GM18868 (cell line): ENCODE results near the gene FAM228B.

Experiments used
- ATAC-seq: cut with Tn5 transposase; IDR thresholded peaks from one replicate; pipeline ENCODE4 v1.9.1; 2021; ENCODE audit warnings: mild to moderate bottlenecking, moderate library complexity; ENCODE audit not compliant: unreplicated experiment

The FAM228B gene

DNA sequence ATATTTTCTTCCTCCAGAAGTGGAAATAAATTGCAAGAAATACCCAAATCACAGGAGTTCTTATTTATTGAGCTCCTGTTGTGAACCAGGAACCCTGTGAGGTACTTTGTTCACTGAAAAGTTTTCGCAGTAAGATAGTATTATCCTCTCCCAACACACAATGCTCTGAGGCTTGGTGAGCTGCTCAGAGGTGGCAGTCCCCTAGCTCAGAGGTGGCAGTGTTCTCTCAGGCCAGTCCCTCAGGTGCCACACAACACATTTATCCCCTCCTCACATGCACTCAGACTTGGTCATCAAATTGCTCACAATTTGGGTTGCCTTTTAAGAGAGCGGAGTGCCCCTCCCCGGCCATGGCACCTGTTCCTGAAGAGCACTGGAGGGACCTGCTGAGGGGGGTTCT is 77.5 kb downstream of the FAM228B start:
- no peak for ATAC-seq

DNA sequence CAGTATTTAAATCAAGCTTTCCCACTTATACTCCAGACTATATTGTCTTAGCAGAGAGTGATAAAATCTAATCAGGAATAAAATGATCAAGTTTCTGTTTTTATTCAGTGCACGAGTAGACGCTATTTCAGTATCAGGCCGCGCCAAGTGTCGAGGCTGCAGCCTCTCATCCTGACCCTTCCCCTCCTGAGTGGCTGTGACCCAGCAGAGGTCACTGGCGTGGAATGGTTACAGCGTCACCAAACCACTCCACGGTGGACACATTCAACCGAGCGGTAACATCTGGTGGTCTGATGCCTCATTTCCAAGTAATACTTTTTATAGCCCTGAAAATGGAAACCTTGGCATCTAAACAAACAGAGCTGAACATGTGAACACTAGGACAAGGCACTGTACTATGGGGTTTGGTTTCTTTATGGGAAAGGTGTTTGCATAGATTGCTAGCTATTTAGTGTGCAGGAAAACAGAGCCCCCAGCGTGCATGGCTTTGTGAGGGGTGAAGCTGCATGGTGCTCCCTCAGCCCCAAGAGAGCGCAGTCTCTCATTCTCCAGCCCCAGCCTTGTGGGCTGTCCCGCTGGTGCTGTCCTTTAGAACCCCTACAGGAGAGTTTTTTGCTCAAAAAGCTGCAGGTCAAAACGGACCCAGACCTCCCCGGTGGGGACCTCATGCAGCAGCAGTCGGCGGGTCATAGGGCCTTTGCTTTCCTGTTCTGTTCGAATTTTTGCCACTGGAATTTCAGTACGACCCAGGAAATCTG is 79.9 kb downstream of the FAM228B start:
- no peak for ATAC-seq

DNA sequence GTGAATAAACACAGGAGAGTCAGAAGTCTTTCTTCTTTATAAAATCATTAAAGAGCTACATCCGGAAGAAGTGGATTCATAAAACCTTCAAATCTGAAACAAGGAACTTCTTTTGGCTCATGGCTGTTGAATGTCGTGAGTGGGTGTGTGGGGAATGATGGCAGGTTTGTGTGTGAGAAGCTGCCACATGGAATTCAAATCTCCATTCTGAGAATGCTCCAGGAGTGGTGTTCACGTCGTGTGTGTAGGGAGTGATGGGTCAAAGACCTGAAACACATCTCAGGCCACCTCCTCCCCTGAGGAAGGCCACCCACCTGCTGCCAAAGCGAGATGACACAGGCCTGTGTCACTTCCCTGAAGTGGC is 80.5 kb downstream of the FAM228B start:
- no peak for ATAC-seq

DNA sequence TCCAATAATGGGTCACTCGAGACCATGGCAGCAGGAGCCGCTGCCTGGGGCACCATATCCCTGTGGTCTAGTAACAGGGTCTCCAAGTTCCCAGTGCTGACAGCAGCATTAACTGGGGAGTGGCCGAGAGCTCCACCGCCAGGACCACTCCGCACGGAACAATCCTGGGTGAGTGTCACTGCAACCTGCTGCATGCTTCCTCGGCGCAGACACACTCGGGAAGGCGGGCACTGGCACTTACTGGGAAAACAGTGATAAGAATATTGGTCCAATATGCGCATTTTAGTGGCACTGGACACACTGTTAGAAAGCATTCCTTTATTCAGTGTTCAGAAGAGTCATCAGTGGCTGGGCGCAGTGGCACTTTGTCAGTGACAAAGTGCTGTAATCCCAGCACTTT is 81.2 kb downstream of the FAM228B start:
- no peak for ATAC-seq

DNA sequence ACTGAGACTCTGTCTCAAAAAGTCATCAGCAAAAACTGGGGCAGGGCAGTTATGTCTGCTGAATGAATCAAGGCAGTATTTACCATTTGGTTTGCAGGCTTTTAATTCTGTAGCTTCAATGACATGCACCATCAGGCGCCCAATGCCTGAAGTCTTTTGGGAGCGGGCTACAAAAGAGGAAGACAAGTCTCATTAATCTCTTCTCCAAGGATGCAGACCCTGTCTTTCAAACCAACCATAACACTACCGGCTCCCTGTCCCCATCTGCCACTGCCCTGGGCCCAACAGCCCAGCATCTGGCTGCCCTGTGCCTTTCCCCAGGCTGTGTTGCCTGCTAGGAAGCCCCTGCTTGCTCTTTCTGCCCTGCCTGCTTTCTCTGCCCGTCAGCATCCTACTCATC is 81.9 kb downstream of the FAM228B start:
- ATAC-seq, result no peak

DNA sequence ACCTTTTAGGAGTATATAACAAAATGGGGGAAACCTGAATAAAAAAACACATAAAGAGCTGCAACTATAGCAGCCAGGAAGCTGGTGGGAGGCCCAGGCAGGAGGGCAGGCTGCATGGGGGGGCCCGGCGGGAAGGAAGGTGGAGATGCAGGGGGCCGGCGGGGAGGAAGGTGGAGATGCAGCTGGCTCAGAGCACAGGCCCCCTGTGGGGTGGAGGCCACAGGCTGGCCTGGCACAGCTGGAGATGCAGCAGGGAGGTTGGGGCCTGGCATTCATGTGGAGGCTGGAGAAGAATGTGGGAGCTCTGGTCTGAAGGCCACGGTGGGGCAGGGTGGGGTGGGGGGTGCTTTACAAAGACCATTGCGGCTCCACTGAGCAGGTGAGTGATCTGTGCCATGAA is 83.0 kb downstream of the FAM228B start:
- ATAC-seq, result no peak

DNA sequence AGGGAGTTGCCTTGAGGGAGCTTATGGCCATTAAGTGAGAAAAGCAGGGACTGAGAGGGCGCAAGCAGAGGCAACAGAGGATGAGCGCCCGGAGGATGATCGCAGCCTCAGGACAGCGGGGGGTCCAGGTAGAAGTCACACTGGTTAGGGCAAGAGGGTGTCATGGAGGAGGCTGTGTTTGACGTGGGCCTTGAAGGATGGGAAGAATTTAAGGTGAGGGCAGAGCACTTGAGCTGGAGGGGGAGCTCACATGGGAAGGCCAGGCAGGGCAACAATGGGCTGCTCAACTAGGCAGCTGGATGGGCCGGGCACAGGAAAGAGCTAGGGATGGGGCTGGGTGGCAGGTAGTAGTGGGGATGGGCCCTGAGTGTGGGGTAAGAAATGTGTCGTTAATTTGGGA is 83.4 kb downstream of the FAM228B start:
- no peak for ATAC-seq

DNA sequence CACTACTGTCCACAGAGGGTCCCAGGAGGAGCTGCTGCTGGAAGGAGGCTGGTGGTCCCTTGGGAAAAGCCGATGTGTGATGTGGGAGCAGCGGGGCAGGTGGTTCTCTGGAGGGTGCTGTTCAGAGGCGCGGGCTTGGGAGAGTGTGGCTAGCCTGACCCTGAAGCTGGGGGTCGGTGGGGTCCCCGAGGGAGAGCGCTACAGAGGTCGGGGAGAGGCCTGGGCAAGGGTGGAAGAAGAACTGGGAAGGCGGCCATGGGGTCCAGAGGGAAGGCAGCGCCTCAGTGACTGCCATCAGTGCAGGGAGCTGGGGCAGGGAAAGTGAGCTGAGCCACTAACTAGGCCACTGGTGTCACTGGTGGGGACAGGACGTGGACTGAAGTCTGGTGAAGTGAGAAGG is 84.1 kb downstream of the FAM228B start:
- no peak for ATAC-seq

DNA sequence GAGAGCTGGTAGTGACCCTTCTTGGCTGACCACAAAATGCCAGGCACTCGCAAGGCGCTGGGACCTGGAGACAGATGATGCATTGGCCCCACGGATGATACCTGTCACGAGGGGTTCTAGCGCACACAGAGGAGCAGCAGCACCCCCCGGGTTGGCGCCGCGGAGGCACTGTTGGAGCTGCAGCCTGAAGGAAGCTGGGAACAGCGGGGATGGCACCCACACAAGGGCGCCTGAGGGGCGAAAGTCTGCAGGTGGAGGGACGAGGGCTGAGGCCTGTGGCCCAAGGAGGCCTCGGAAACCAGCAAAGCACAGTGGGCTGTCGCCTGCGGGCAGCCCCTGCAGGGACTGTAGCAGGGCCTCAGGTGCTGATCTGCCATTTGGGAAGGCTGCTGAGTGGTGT is 85.2 kb downstream of the FAM228B start:
- no peak for ATAC-seq

DNA sequence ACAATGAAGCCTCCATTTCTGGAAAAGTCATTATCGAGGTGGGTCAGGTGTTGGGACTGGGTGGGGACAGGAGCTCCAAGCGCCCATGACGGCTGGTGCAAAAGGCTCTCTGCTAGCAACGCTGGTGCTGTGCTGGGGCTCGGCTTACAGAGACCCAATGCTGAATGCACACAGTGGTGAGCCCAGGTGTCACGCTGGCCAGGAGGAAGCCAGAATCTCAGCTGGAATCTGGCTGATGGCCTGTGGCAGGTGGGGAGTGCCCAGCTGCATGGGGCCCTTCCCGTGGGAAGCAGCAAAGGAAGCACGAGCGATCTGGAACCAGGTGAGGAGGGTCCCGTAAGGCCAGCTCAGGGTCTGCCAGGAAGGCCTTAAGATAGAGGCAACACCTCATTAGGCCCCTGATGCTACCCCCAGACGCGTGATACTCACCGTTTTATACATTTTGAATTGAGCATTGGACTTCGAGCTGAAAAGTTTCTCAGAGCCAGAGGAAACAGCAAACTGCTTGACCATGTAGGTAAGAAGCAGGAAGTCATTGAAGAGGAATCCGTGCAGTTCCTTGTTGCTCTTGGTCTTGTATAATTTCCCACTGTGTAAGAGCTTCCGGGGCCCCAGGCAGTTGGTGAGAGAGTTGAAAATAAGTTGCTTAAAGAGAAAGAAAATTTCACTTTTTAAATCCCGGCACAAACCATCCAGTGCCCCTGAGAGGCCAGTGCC is 86.3 kb downstream of the FAM228B start:
- ATAC-seq, result no peak

DNA sequence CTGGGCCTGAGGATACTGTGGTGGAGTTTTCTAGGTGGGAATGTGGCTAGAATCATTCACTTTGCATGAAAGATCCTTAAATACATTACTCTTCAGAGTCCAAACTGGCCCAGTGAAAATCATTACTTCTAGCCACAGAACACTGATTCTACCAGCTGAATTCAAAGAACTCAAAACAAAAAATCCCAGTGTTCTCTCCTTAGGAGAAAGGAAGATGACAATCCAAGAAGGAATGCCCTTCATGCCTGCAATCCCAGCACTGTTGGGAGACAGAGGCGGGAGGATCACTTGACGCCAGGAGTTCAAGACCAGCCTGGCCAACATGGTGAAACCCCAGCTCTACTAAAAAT is 86.8 kb downstream of the FAM228B start:
- ATAC-seq, result no peak

DNA sequence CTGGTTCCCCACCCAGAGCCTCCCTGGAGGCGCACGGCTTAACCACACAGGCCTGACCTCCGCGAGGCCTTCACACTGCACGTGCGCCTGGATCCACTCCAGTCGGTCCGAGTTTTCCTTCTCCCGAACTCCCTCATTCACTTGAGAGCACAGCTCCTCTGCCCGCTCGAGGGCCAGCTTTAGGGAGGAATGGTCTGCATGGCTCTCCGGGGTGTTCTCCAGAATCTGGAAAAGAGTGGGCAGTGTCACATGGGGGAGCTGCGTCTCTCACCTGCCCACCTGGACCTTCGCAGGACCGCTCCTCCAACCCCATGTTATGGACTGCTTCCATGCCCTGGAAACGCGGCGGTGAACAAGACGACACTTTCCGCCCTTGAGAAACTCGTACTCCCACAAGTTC is 87.5 kb downstream of the FAM228B start:
- no peak for ATAC-seq

DNA sequence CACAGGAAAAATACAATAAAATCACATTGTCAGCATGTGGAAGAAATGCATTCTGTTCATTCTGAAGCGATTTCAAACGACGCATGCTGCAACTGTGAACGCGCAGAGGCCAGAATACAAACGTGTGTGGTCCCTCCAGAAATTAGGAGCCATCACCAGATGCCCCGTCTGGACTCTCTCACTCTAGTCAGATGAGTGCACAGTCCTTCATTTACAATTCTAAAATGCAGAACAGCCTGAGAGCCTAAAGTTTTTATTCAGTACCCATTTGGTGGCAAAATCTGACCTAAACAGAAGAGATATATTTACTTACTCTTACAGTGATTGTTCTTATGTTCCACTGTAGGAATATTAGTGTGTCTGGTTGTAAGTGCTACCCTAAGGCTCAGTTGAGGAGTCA is 88.1 kb downstream of the FAM228B start:
- no peak for ATAC-seq

DNA sequence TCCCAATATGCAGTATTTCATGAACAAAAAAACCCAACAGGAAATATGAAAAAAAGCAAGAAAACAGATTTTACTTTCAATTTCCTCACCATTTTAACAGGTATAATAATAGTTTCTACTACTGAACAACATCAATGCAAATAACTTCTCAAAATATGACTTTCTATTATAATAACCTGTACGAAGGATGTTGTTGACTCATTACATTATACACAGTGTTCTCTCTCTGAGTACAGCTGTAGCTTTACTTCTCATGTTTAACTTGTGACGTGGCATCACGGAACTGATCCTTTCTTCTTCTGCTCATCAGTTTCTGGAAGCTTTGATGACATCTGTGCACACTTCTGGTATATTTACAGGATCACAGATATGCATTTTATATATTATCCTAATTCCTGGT is 91.6 kb downstream of the FAM228B start:
- peak; percentile 99 for ATAC-seq
